HepG2 (cell line): Measurements from ENCODE around the gene P2RY6. TPM values are rescaled to one million over a fixed set of nuclear protein-coding genes. Genes with fewer than 3 reads are reported as not detected.
A peak's percentile ranks its signal among the peaks of the same experiment; 100 is the strongest.

Experiments used
- ATF2 ChIP-seq: sonication (generic); formaldehyde crosslinking; IDR thresholded peaks from 2 replicates; pipeline ENCODE4 v1.4.0; 2020; ENCODE audit warnings: missing genetic modification reagents
- BORCS8-MEF2B ChIP-seq: sonication (generic); formaldehyde crosslinking; IDR thresholded peaks from 2 replicates; pipeline ENCODE4 v1.8.0; 2022; ENCODE audit warnings: mild to moderate bottlenecking, missing genetic modification reagents
- DRAP1 ChIP-seq: IDR thresholded peaks from 2 replicates; pipeline ENCODE4 v1.6.1; 2016; ENCODE audit warnings: missing genetic modification reagents, missing compliant biosample characterization
- GPN1 ChIP-seq: sonication (generic); formaldehyde crosslinking; IDR thresholded peaks from 2 replicates; pipeline ENCODE4 v1.5.1; 2020; ENCODE audit warnings: missing genetic modification reagents, borderline replicate concordance
- HNF4G ChIP-seq, 2 experiments: sonication (generic) in 1 of 2; formaldehyde crosslinking in 1 of 2; IDR thresholded peaks; 2 replicates each; pipeline versions ENCODE4 v1.4.0 to v1.6.1; 2011 to 2020; ENCODE audit warnings: borderline replicate concordance in 2 of 2, low read depth in 2 of 2, mild to moderate bottlenecking in 2 of 2, low read length in 1 of 2, missing genetic modification reagents in 1 of 2, moderate library complexity in 1 of 2
- KDM1A ChIP-seq: IDR thresholded peaks from 2 replicates; pipeline ENCODE4 v1.6.1; 2016; ENCODE audit warnings: missing compliant biosample characterization
- MTERF4 ChIP-seq: sonication (generic); formaldehyde crosslinking; IDR thresholded peaks from 2 replicates; pipeline ENCODE4 v1.8.0; 2023; ENCODE audit warnings: mild to moderate bottlenecking, missing genetic modification reagents
- MXI1 ChIP-seq: IDR thresholded peaks from 3 replicates; pipeline ENCODE4 v1.6.1; 2012; ENCODE audit warnings: low read depth, low read length, inconsistent platforms, borderline replicate concordance
- PRDM10 ChIP-seq: sonication (generic); formaldehyde crosslinking; IDR thresholded peaks from 2 replicates; pipeline ENCODE4 v1.4.0; 2020; ENCODE audit warnings: low read depth, missing genetic modification reagents
- SIN3B ChIP-seq: fragments of 150-350 bp; IDR thresholded peaks from 2 replicates; pipeline ENCODE4 v1.6.1; 2014; ENCODE audit warnings: low read length
- SP4 ChIP-seq: sonication (generic); formaldehyde crosslinking; IDR thresholded peaks from 2 replicates; pipeline ENCODE4 v1.8.1; 2023; ENCODE audit warnings: mild to moderate bottlenecking, missing genetic modification reagents
- SP5 ChIP-seq: IDR thresholded peaks from 2 replicates; pipeline ENCODE4 v1.6.1; 2016; ENCODE audit warnings: low read depth, borderline replicate concordance
- TBX2 ChIP-seq: sonication (generic); formaldehyde crosslinking; IDR thresholded peaks from 2 replicates; pipeline ENCODE4 v1.5.0; 2020; ENCODE audit warnings: missing genetic modification reagents, mild to moderate bottlenecking, borderline replicate concordance
- TEAD3 ChIP-seq: optimal IDR thresholded peaks from 2 replicates; pipeline ENCODE3; 2016; ENCODE audit warnings: borderline replicate concordance
- YEATS4 ChIP-seq: sonication (generic); formaldehyde crosslinking; IDR thresholded peaks from 2 replicates; pipeline ENCODE4 v1.4.0; 2020; ENCODE audit warnings: missing genetic modification reagents, borderline replicate concordance
- ZBTB46 ChIP-seq: sonication (generic); formaldehyde crosslinking; IDR thresholded peaks from 2 replicates; pipeline ENCODE4 v1.4.0; 2020; ENCODE audit warnings: mild to moderate bottlenecking, missing genetic modification reagents, borderline replicate concordance
- ZNF446 ChIP-seq: sonication (generic); formaldehyde crosslinking; IDR thresholded peaks from 2 replicates; pipeline ENCODE4 v1.5.0; 2020; ENCODE audit warnings: mild to moderate bottlenecking, missing genetic modification reagents
- ZSCAN25 ChIP-seq: sonication (generic); formaldehyde crosslinking; IDR thresholded peaks from 2 replicates; pipeline ENCODE4 v1.8.0; 2022; ENCODE audit warnings: mild to moderate bottlenecking, missing genetic modification reagents
- polyA plus RNA-seq, 8 experiments: library from polyadenylated mRNA; depleted of rRNA in 3 of 8; stranded (reverse) in 7 of 8; unstranded in 1 of 8; fragments of >200 nt; fragmentation: Illumina TruSeq in 4 of 8; extraction: Trizol in 4 of 8; gene quantifications; 2 replicates each; pipeline versions ENCODE4 v1.2.1 to v1.2.3, GENCODE V29; 2011 to 2016; ENCODE audit warnings: low read depth in 4 of 8, missing spikeins in 1 of 8, mixed read lengths in 1 of 8; ENCODE audit not compliant: insufficient read depth in 1 of 8
- total RNA-seq, 5 experiments: library from RNA; depleted of rRNA; stranded (reverse); fragments of >200 nt; fragmentation: Illumina TruSeq; extraction: Trizol; gene quantifications; 2 replicates each; pipeline ENCODE4 v1.2.3, GENCODE V29; 2016; ENCODE audit warnings: low read depth in 1 of 5

The P2RY6 gene
- total and polyA plus RNA-seq, 2 of the 13 experiments (the other 11 are each of a cell fraction or from before 2014, with no cell fraction given): 0.09 to 0.29 TPM

- peak; percentile 55; the same call in 1 of the 2 replicates for TF ChIP-seq ATF2 (CRISPR knock-in tag)
- TF ChIP-seq ZNF446 (CRISPR knock-in tag): peak; percentile 72; the same call in 1 of the 2 replicates
- peak; percentile 89; the same call in 2 of the 3 replicates for TF ChIP-seq MXI1
- TF ChIP-seq HNF4G (IDR thresholded peaks at IDR 0.05; ENCODE audit: borderline replicate concordance, low read depth, low read length): peak; percentile 99
- peak; percentile 89; the same call in 1 of the 2 replicates for TF ChIP-seq HNF4G (CRISPR knock-in tag; IDR thresholded peaks at IDR 0.05; ENCODE audit: borderline replicate concordance, low read depth)
- no peak for TF ChIP-seq GPN1
- peak; percentile 74; the same call in 1 of the 2 replicates for TF ChIP-seq SP5 (CRISPR knock-in tag)
- TF ChIP-seq TEAD3 (CRISPR knock-in tag): peak; percentile 99
- TF ChIP-seq BORCS8-MEF2B (CRISPR knock-in tag): peak; percentile 37; the same call in 1 of the 2 replicates
- TF ChIP-seq SIN3B: no peak
- TF ChIP-seq TBX2 (CRISPR knock-in tag): peak; percentile 65; the same call in 1 of the 2 replicates
- TF ChIP-seq YEATS4: peak; percentile 47; the same call in 1 of the 2 replicates
- TF ChIP-seq ZSCAN25 (CRISPR knock-in tag): peak; percentile 44; the same call in 1 of the 2 replicates
- 0 out of 2 replicates have a peak, but pooled peaks have one; percentile 14 for TF ChIP-seq KDM1A (CRISPR knock-in tag)
- TF ChIP-seq SP4 (CRISPR knock-in tag): 0 out of 2 replicates have a peak, but pooled peaks have one; percentile 44
- 0 out of 2 replicates have a peak, but pooled peaks have one; percentile 33 for TF ChIP-seq ZBTB46
- peak; percentile 61; the same call in 1 of the 2 replicates for TF ChIP-seq PRDM10 (CRISPR knock-in tag)
- TF ChIP-seq DRAP1 (CRISPR knock-in tag): peak; percentile 36; the same call in 1 of the 2 replicates
- peak; percentile 83 for TF ChIP-seq MTERF4 (CRISPR knock-in tag)
Measured at GRCh38 chr11:73331138-73331916, 59.2 kb downstream of the P2RY6 start (continued).
